Motor neuron (in vitro differentiated cells): ENCODE results near the gene CDH2. TPM values are rescaled to one million over a fixed set of nuclear protein-coding genes. Genes with fewer than 3 reads are reported as not detected.
A peak's percentile ranks its signal among the peaks of the same experiment; 100 is the strongest.

Experiments
- ATAC-seq, 8 experiments: fragments of 200-7000 bp; cut with Tn5 transposase; replicated peaks in 6 of 8; 2 replicates each; pipeline ENCODE4 v1.8.0; 2021; ENCODE audit warnings: mild to moderate bottlenecking in 8 of 8, moderate library complexity in 8 of 8
- H3K27ac ChIP-seq, 2 donors: fragments of 250-450 bp; sonication (Bioruptor Pico); 2 replicates each; pipeline ENCODE4 v1.9.0; 2021; ENCODE audit warnings: antibody characterized with exemption in 2 of 2, mild to moderate bottlenecking in 2 of 2, moderate library complexity in 1 of 2
- H3K4me1 ChIP-seq, 2 donors: fragments of 250-450 bp; sonication (Bioruptor Pico); replicated peaks in 1 of 2; 2 replicates each; pipeline ENCODE4 v1.6.1; 2021; ENCODE audit warnings: antibody characterized with exemption in 2 of 2, mild to moderate bottlenecking in 2 of 2, moderate library complexity in 1 of 2
- H3K4me3 ChIP-seq, 5 donors: fragments of 250-450 bp; sonication (Bioruptor Pico); 2 replicates each; pipeline ENCODE4 v1.9.0; 2021; ENCODE audit warnings: antibody characterized with exemption in 5 of 5, mild to moderate bottlenecking in 5 of 5, moderate library complexity in 4 of 5
- WGBS, 10 experiments: fragments of 450-650 bp; shearing (Covaris generic); methylation state at CpG; one replicate each; pipeline ENCODE4 v1.0.0; 2022; 5-methylcytosine and 5-hydroxymethylcytosine counted together
- in situ Hi-C, 9 experiments: fragments of 400-800 bp; cut with MboI; loops; one replicate each; pipeline ENCODE4 v1.15.0; 2021; ENCODE audit warnings: low sequenced_read_pairs in 9 of 9, low pct_unique_long_range_greater_than_20kb in 2 of 9; ENCODE audit not compliant: unreplicated experiment in 9 of 9
- total RNA-seq, 8 experiments: library from RNA; unstranded; fragments of 300-600 nt; gene quantifications; 2 replicates each; pipeline versions ENCODE4 v1.2.3 to v1.2.4, GENCODE V29; 2022

CDH2 gene
- total RNA-seq, 8 experiments from 2014 or later = 0.10 to 181 (median 82.6) TPM

DNA sequence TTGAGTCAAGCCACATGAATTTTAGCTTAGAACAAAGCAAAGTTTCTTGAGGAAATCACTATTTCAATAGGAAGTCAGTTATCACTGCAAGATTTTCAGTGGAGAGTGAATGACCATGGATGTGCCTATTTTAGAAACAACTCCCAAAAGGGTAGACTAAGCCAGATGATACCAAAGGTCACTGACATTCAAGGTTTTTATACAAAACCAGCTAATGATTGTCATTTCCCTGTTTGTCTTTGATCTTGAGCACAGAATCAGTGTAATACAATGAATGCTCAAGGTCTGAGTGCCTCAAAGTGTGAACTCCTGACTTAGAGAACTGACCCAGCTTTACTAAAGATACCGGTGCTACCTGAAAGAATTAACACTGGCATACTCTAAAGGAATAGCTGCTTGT is 60.5 kb downstream of the CDH2 start:
- ATAC-seq = no peak
- 80 to 100% (median 91%) methylated on average over 1 of the region's 1 CpG; no CpG with 5 or more reads in 7 of the 10 experiments for WGBS, 10 experiments
- Histone ChIP-seq H3K27ac (no peak overlapping the region), H3K4me1 (peaks cover 22 to 26% of the 10 kb centered on the region in 2 donors), H3K4me3 (no peak overlapping the region)
- in situ Hi-C loops = no loop called here

- Histone ChIP-seq H3K4me1 (peaks cover 21 to 22% of the 10 kb centered on the region in 2 donors), H3K27ac (no peak overlapping the region), H3K4me3 (no peak overlapping the region)
- peak in 6 of 8 experiments; percentile 24 to 87 (median 58) for ATAC-seq
- 67 to 100% (median 75%) methylated on average over 1 to 2 of the region's 2 CpGs; no CpG with 5 or more reads in 6 of the 10 experiments for WGBS, 10 experiments
- in situ Hi-C loops = no loop called here
These were observed 61.8 kb downstream of the CDH2 start for GRCh38 chr18:28115149-28115550.

DNA sequence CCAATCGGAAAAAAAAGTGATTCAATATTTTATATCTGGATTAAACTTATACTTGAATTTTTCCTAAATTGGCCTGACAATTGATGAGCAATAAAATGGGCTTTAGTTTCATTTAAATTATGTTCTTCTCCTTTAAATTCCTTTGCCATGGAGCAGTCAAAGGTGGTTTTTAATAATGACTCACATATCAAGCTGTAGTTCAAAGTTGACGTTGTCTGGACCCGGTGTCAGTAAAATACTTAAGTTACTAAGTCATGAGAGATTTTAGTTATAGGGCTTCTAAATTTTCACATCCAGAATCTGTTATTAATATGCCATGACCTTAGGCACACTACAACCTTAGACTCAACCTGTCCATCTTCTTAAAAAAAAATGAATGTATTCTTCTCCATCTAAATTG is 62.5 kb downstream of the CDH2 start:
- peaks cover 24 to 29% of the 10 kb centered on the region in 2 donors for H3K4me1 ChIP-seq
- no peak overlapping the region for H3K27ac ChIP-seq
- in situ Hi-C loops = no loop called here
- no peak for ATAC-seq
- H3K4me3 ChIP-seq = no peak overlapping the region
- WGBS, 10 experiments = 0 to 100% (median 80%) methylated on average over 1 to 3 of the region's 3 CpGs

GRCh38 chr18:28113271-28114029 is 63.5 kb downstream of the CDH2 start:
- in situ Hi-C loops = no loop called here
- peaks cover 32 to 34% of the 10 kb centered on the region in 2 donors for H3K4me1 ChIP-seq

DNA sequence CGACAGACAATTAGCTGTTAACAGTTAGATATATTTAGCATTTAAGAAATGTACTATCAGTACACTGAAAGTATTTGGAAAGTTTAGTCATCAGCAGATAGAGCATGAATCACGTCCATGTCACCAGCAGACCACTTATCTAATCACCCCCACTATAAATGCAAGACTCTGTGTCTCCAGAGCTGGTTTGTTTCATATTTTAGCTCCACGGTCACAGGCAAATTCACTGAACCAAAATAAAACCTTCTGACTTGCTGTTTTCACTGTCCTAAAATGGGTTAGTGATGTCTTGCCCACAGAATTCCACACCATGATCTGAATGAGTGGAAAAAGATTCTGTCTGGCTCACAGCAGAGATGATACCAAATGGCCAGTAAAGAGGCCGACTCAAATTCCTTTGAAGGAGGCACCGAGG is 64.9 kb downstream of the CDH2 start:
- Histone ChIP-seq H3K4me3 (no peak overlapping the region), H3K4me1 (peaks cover 36 to 42% of the 10 kb centered on the region in 2 donors), H3K27ac (no peak overlapping the region)
- WGBS, 10 experiments = 29 to 93% (median 78%) methylated on average over 1 to 5 of the region's 5 CpGs
- in situ Hi-C loops = no loop called here
- ATAC-seq = peak in 3 of 8 experiments; percentile 31 to 46 (median 39)

More at GRCh38 chr18:28113271-28114029, 63.5 kb downstream of the CDH2 start:
- Histone ChIP-seq H3K27ac (no peak overlapping the region), H3K4me3 (no peak overlapping the region)
- ATAC-seq = no peak
- 40 to 100% (median 87%) methylated on average over 2 to 3 of the region's 3 CpGs; no CpG with 5 or more reads in 1 of the 10 experiments for WGBS, 10 experiments

GRCh38 chr18:28110924-28111323 is 66.0 kb downstream of the CDH2 start:
- no peak for ATAC-seq
- no peak overlapping the region for H3K4me3 ChIP-seq
- peaks cover 33 to 42% of the 10 kb centered on the region in 2 donors for H3K4me1 ChIP-seq
- 76 to 100% (median 94%) methylated on average over 1 to 9 of the region's 9 CpGs for WGBS, 10 experiments
- H3K27ac ChIP-seq = no peak overlapping the region
- in situ Hi-C loops = no loop called here

DNA sequence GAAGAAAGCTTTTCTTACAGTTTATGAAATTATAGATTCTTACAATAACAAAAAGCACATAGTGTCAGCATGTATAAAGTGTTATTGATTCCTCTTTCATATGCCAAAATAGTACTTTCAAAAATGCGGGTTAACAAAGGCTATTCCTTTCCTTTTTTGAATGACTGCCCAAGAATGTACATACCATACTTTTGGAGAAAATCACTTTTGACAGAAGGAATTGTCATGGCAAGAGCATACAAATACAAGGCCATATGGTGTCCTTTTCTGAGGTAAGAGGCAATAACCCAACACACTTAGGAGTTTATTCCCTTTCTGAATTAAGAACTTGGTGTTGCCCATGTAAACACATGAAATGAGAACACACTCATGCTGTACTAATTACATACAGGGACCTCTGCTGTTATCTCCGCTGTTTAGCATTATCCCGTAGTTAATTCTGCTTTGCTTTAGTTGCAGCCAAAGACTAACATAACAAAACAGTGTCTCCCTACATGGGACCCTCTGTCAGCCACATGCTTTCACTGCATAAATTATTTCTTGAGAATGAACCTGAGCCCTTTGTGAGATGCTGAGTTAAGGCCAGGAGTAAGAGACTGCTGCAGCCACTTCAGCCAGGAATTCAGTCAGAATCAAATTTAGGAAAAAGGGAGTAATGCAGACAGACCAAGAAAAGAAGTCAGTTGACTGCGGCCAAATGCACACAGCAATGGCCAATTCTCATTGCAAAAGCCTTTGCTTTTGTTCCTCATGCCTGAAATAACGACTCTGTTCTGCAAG is 67.0 kb downstream of the CDH2 start:
- Histone ChIP-seq H3K4me1 (peaks cover 33 to 42% of the 10 kb centered on the region in 2 donors), H3K4me3 (no peak overlapping the region), H3K27ac (no peak overlapping the region)
- in situ Hi-C loops = no loop called here
- ATAC-seq = peak in 5 of 8 experiments; percentile 19 to 56 (median 41)
- 35 to 91% (median 63%) methylated on average over 1 to 5 of the region's 5 CpGs for WGBS, 10 experiments

DNA sequence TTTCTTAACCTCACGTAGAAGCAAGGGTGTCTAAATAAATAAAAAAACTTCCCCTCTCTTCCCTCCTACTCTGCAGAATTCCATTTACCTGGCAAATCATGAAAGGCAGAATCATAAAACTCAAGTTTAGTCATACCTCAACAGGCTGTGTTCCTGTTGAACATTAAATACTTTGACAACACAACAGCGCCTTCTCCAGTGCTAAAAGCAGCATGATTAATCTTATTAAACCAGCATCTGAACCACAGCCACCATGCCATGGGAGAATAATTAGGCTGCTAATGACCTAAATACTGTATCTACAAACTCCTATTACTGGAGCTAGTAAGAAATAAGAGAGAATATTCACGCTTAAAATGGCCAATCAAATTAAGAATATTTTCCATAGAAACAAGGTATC is 68.1 kb downstream of the CDH2 start:
- in situ Hi-C loops = no loop called here
- H3K27ac ChIP-seq = no peak overlapping the region
- peaks cover 33 to 42% of the 10 kb centered on the region in 2 donors for H3K4me1 ChIP-seq
- WGBS, 10 experiments = 24 to 94% (median 80%) methylated on average over 1 to 3 of the region's 3 CpGs
- H3K4me3 ChIP-seq = no peak overlapping the region
- ATAC-seq = peak in 1 of 8 experiments; percentile 18

GRCh38 chr18:28108254-28108653 is 68.7 kb downstream of the CDH2 start:
- ATAC-seq = no peak
- Histone ChIP-seq H3K27ac (no peak overlapping the region), H3K4me3 (no peak overlapping the region), H3K4me1 (peaks cover 27 to 40% of the 10 kb centered on the region in 2 donors)
- in situ Hi-C loops = no loop called here
- 27 to 100% (median 93%) methylated on average over 1 of the region's 1 CpG; no CpG with 5 or more reads in 1 of the 10 experiments for WGBS, 10 experiments

- no peak overlapping the region for H3K27ac ChIP-seq
- ATAC-seq = no peak
- in situ Hi-C loops = no loop called here
- H3K4me3 ChIP-seq = no peak overlapping the region
- H3K4me1 ChIP-seq = peaks cover 0 to 8% of the 10 kb centered on the region in 2 donors
These were observed 77.7 kb downstream of the CDH2 start for GRCh38 chr18:28099237-28099636.

GRCh38 chr18:28095631-28096030 is 81.3 kb downstream of the CDH2 start:
- ATAC-seq = peak in 2 of 8 experiments; percentile 21 to 37
- in situ Hi-C loops = no loop called here
- Histone ChIP-seq H3K4me3 (no peak overlapping the region), H3K27ac (peak overlapping the region in 1 of 2 donors; percentile 18), H3K4me1 (peaks cover 0 to 12% of the 10 kb centered on the region in 2 donors)
- 68 to 100% (median 95%) methylated on average over 1 to 4 of the region's 4 CpGs; no CpG with 5 or more reads in 1 of the 10 experiments for WGBS, 10 experiments

- in situ Hi-C loops = no loop called here
- Histone ChIP-seq H3K27ac (no peak overlapping the region), H3K4me3 (no peak overlapping the region), H3K4me1 (peaks cover 0 to 12% of the 10 kb centered on the region in 2 donors)
- no peak for ATAC-seq
- WGBS, 10 experiments = 19 to 97% (median 83%) methylated on average over 1 to 3 of the region's 3 CpGs; no CpG with 5 or more reads in 1 of the 10 experiments
These were observed 81.9 kb downstream of the CDH2 start for GRCh38 chr18:28095041-28095440.

DNA sequence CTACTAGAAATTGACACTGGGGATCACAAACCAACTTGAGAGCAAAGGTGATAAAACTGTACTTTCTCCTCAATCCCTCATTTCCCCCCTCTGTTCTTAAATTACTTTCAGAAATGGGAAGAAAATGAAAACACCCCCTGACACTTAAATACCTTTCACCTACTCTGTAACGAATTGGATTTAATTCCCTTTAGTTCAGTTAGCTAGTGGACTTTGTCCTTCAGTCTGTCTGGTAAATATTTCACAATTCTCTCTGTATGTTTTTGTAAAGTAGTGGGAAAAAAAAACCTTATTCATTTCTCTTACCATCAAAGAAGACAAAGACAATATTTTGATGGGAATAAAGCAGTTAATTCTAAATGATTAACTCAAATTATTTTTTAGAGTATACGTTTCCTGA is 85.7 kb downstream of the CDH2 start:
- Histone ChIP-seq H3K27ac (no peak overlapping the region), H3K4me3 (no peak overlapping the region), H3K4me1 (peaks cover 32 to 39% of the 10 kb centered on the region in 2 donors)
- ATAC-seq = no peak
- WGBS, 10 experiments = 28 to 100% (median 82%) methylated on average over 1 to 2 of the region's 2 CpGs
- in situ Hi-C loops = no loop called here
